ENCODE results near the gene DNAJC17.

DNAJC17 gene

GRCh38 chr15:40807028-40807887 is at the start of gene DNAJC17, which contains the start of gene ZFYVE19:
Gene DNAJC17 (minus strand): TSS chr15:40807473. CDS start chr15:40807446, 27 bp downstream.
Gene ZFYVE19 (plus strand): TSS chr15:40807089. CDS start chr15:40807590, 501 bp downstream.
- no peaks in the 10 kb centered on the region for H3K9me3 ChIP-seq (ENCODE audit: low read length)

GRCh38 chr15:40856746-40857145 is 49.5 kb upstream of the DNAJC17 start:
- Histone ChIP-seq H3K4me3 (ENCODE audit: low read depth, low read length, poor library complexity, severe bottlenecking) (no peak overlapping the region), H3K9me2 (ENCODE audit: low read depth, low read length) (no peaks in the 10 kb centered on the region), H3K27me3 (ENCODE audit: insufficient read depth, low read length) (no peaks in the 10 kb centered on the region), H3K27ac (ENCODE audit: low read depth, low read length, poor library complexity, severe bottlenecking) (no peak overlapping the region), H3K9ac (ENCODE audit: low read length) (no peak overlapping the region), H3F3A (ENCODE audit: insufficient read depth, low read length) (no peaks in the 10 kb centered on the region), H3K4me1 (ENCODE audit: insufficient read depth, low read length, severe bottlenecking) (peaks cover 4% of the 10 kb centered on the region), H3K4me2 (ENCODE audit: low read length) (no peak overlapping the region), H3K79me2 (ENCODE audit: insufficient read depth, low read length) (no peaks in the 10 kb centered on the region), H3K9me3 (ENCODE audit: low read length) (no peaks in the 10 kb centered on the region), H3K36me3 (ENCODE audit: insufficient read depth, low read length) (peaks cover 14% of the 10 kb centered on the region; the same call in 1 of the 2 replicates), H2AFZ (ENCODE audit: low read length) (no peak overlapping the region), H4K20me1 (ENCODE audit: insufficient read depth, low read length) (no peaks in the 10 kb centered on the region)
- TF ChIP-seq EZH2 (IDR thresholded peaks at IDR 0.05; ENCODE audit: borderline replicate concordance, low read length): no peak
- TF ChIP-seq CTCF (IDR thresholded peaks at IDR 0.05; ENCODE audit: low read length): no peak

More at GRCh38 chr15:40807028-40807887, at the start of gene DNAJC17, which contains the start of gene ZFYVE19:
- Histone ChIP-seq H3K4me2 (ENCODE audit: low read length) (peak within 1 kb of the TSS; percentile 79), H3K79me2 (ENCODE audit: insufficient read depth, low read length) (0 out of 2 replicates have a peak, but pooled peaks cover 3% of the 10 kb centered on the region), H3K27ac (ENCODE audit: low read depth, low read length, poor library complexity, severe bottlenecking) (peak within 1 kb of the TSS; percentile 89), H3K27me3 (ENCODE audit: insufficient read depth, low read length) (no peaks in the 10 kb centered on the region), H3K4me1 (ENCODE audit: insufficient read depth, low read length, severe bottlenecking) (peaks cover 16% of the 10 kb centered on the region), H3K4me3 (ENCODE audit: low read depth, low read length, poor library complexity, severe bottlenecking) (peak within 1 kb of the TSS; percentile 95), H3F3A (ENCODE audit: insufficient read depth, low read length) (no peaks in the 10 kb centered on the region), H3K9ac (ENCODE audit: low read length) (peak within 1 kb of the TSS; percentile 99), H2AFZ (ENCODE audit: low read length) (peak within 1 kb of the TSS; percentile 81; the same call in 1 of the 2 replicates), H3K9me2 (ENCODE audit: low read depth, low read length) (no peaks in the 10 kb centered on the region), H3K36me3 (ENCODE audit: insufficient read depth, low read length) (peaks cover 7% of the 10 kb centered on the region; the same call in 1 of the 2 replicates), H4K20me1 (ENCODE audit: insufficient read depth, low read length) (no peaks in the 10 kb centered on the region)
- no peak for TF ChIP-seq EZH2 (IDR thresholded peaks at IDR 0.05; ENCODE audit: borderline replicate concordance, low read length)
- TF ChIP-seq CTCF (IDR thresholded peaks at IDR 0.05; ENCODE audit: low read length): peak; percentile 25; the same call in 1 of the 2 replicates

- H3K9ac ChIP-seq (ENCODE audit: low read length): no peak overlapping the region
- no peaks in the 10 kb centered on the region for H3K9me2 ChIP-seq (ENCODE audit: low read depth, low read length)
- TF ChIP-seq CTCF (IDR thresholded peaks at IDR 0.05; ENCODE audit: low read length) (no peak), EZH2 (IDR thresholded peaks at IDR 0.05; ENCODE audit: borderline replicate concordance, low read length) (no peak)
These were observed 48.5 kb upstream of the DNAJC17 start for GRCh38 chr15:40855706-40856234.

More at GRCh38 chr15:40855706-40856234, 48.5 kb upstream of the DNAJC17 start:
- H3K27ac ChIP-seq (ENCODE audit: low read depth, low read length, poor library complexity, severe bottlenecking): no peak overlapping the region
- peaks cover 14% of the 10 kb centered on the region; the same call in 1 of the 2 replicates for H3K36me3 ChIP-seq (ENCODE audit: insufficient read depth, low read length)
- H3K9me3 ChIP-seq (ENCODE audit: low read length): no peaks in the 10 kb centered on the region
- H3K27me3 ChIP-seq (ENCODE audit: insufficient read depth, low read length): no peaks in the 10 kb centered on the region
- no peaks in the 10 kb centered on the region for H3K79me2 ChIP-seq (ENCODE audit: insufficient read depth, low read length)
- H3K4me2 ChIP-seq (ENCODE audit: low read length): no peak overlapping the region
- no peak overlapping the region for H3K4me3 ChIP-seq (ENCODE audit: low read depth, low read length, poor library complexity, severe bottlenecking)
- no peaks in the 10 kb centered on the region for H4K20me1 ChIP-seq (ENCODE audit: insufficient read depth, low read length)
- H2AFZ ChIP-seq (ENCODE audit: low read length): no peak overlapping the region
- H3F3A ChIP-seq (ENCODE audit: insufficient read depth, low read length): no peaks in the 10 kb centered on the region
- H3K4me1 ChIP-seq (ENCODE audit: insufficient read depth, low read length, severe bottlenecking): peaks cover 4% of the 10 kb centered on the region

Data from OCI-LY1 (cell line).